Endometrial microvascular endothelial cells (primary cell): Measurements from ENCODE around the gene GAS2. TPM values are rescaled to one million over a fixed set of nuclear protein-coding genes. Genes with fewer than 3 reads are reported as not detected.

Experiments used
- in situ Hi-C: cut with HindIII; loops from 2 replicates; pipeline ENCODE4 v1.10.0; 2017; ENCODE audit warnings: low sequenced_read_pairs, low pct_unique_long_range_greater_than_20kb; ENCODE audit errors: inconsistent ontology term
- total RNA-seq: library from RNA; depleted of rRNA; stranded (reverse); fragments of >200 nt; gene quantifications from one replicate; pipeline ENCODE4 v1.2.3, GENCODE V29; 2015; ENCODE audit errors: inconsistent ontology term

GAS2 gene
- total RNA-seq, 1 donor from 2014 or later, result 3.6 TPM

DNA sequence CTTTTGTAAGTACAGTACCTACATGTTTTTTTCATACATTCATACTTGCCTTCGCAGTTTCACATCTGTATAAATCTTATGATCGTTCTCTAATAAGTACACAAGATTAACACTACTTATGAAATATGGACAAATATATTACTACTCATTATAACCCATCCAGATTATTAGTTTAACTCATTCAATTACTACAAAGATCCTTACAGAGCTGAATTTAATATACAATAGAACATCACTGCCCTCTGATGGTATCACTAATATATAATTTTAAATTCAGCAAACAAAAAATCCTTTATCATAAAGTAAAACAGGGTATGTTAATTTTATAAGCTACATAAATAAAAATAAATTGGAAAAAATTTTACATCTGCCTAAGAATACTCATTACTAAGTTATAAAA, 155.8 kb downstream of the GAS2 start:
- in situ Hi-C loops, result no loop called here

DNA sequence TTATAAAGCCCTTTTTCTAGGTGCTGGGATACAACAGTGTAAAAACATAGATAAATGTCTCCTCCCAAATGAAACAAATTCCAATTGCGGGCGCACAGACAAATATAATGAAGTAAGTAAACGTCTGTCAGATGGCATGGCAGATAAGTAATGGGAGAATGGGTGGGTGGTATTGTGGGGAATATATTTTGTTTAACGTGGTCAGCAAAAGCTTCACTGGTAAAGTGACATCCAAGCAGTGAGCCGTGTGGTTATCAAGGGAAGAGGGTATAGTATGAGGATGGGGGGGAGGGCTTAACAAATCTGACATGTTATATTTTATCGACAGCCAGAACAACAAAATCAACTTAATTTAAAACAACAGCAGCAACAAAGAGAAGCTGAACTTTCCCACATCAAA, 162.0 kb downstream of the GAS2 start:
- in situ Hi-C loops, result no loop called here

DNA sequence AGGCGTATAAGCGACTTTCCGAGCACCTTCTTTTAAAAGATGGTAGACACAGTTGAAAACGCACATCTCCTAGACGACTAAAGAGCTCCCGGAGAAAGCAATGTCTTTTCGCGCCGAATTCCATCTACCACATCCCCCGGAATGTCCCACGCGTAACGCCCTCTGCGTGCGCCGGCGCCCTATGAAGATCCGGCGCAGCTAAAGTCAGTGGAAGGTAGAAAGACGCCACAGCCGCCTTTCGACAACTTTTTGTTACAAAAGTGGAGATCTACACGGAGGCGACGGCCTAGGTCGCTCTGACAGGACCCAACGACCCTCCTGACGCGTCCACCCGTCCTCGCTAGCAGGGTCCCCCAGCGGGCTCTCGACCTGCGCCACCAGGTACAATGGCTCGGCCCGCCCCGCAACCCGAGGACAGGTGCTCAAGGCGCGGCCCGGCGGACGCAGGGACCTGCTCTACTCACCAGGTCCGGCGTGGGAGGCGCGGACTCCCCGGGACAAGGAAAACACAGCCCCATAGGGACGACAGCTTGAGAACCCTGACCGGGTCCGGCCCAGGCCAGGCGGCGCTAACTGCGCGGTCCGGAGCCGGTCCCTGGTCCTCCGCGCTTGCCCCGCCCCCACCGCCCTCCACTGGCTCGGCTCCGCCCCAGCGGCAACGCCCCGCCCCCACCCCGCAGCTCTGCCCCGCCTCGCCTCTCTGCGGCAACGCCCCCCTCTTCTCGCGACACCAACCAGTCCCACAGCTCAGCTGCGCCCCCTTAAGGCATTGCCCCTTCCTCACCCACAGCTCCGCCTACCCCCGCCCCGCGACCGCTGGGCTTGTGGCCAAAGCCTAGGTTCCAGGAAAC, 163.0 kb downstream of the GAS2 start, which contains the start of gene SVIP:
SVIP (minus strand) TSS at position 571 of the 851 bp plus-strand sequence; CDS start at position 518, 53 bp downstream.
- in situ Hi-C loops, result no loop called here

DNA sequence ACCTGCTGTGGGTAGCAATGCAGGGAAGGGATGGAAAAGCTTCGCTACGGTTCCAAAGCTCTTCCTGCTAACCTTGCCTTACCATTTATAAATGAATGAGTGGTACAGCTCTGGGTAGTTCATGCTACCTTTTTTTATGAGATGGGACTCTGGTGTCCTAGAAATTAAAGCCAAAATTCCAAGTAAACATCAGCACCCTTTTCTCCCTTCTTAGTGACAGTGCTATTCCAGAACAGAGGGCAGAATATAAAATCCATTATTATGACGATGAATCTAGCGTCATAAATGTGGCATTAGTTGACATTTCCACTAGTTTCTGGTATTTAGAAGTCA, 163.6 kb downstream of the GAS2 start:
- in situ Hi-C loops, result no loop called here

DNA sequence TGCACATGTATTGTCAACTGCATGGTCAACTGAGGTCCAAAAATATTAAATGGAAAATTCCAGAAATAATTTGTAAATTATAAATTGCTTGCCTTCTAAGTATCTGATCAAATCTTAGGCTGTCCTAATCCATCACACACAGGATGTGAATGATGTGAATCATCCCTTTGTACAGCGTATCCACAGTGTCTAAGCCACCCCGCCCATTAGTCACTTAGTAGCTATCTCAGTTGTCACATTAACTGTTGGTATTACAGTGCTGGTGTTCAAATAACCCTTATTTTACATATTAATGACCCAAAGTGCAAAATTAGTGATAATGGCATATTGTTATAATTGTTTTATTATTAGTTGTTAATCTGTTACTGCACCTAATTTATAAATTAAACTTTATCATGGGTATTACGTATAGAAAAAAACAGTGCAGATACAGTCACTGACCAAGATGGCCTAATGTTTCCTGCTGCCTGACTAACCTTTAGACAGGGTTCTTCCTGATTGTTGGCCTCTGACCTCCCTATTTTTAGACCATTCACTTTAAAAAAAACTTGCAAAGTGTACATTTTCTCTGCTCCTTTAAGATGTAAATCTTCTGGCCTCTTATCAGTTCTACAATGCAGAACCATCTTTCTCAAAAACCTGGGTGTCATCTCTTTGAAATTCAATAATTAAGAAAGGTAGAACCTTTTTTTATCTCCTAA, 166.1 kb downstream of the GAS2 start:
- in situ Hi-C loops, result no loop called here

DNA sequence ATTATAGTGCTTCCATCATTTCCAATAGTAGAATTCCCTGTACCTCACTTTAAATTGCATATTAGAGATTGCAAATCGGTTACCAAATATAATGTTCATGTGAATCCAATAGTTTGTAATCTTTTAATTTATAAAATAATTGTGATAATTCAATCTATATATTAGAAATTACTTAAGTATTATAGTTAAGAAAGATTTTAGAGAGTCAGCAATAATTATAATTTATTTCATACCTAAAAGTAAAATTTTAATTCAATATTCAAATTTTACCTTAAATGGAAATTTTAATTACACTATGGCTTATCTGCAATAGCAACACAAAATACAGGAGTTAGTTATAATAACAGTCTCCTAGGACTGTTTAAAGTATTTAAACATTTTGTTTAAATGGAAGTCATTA, 180.3 kb downstream of the GAS2 start:
- in situ Hi-C loops, result no loop called here

DNA sequence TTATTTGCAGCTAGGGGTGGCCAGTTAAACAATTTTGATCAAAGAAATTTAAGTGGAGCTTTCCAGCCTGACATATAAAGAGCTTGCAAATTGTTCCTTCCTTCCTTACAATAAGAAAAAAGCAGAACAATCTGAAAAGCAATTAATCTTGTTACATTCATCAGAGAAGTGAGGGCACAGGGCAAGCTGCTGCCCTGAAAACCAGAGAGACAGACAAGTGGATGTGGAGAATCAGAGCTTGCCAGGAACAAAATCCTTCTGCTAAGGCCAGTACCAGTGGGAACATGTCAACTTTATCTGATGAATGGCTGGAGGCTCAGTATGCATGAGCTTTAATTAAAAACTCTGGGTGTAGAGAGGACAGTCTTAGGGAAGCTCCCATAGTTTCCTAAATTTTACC, 185.1 kb downstream of the GAS2 start:
- in situ Hi-C loops, result no loop called here

DNA sequence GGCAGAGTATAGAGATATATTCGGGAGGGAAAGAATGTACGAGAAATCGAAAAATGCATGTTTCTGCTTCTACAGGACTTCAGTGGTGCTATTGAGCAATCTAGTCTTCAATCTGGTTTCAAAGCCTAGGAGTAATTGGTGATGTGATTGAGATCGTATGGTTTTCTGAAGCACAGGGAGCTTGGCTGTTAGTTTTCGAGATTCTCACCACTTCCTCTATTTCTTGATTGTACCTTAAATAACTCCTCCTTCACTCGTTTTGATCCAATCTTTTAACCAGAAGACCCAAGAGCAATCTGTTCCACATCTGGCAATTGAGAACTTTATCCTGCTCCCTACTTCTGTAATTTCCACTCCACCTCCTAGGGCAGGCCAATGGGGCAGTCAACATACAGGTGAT, 193.3 kb downstream of the GAS2 start:
- in situ Hi-C loops, result no loop called here

DNA sequence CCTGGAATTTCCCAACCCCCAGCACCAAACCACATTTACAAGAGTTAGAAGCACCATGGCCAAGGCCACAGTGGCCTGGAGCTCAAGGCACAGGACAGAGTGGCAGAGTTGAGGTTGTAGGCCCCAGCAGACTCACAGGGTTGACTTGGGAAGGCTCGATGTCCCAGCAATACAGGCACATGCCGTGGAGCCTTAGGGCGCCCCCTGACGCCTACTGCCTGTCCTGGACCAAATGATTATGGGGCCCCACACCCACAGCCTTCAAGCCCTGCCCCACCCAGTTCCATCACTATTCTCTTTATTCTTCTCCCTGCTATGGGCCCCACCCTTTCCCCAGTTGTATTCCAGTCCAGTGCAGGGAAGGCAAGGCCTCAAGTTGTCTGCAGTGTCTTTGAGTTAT, 193.8 kb downstream of the GAS2 start, which contains the start of gene CCDC179:
CCDC179 (minus strand) TSS at position 234 of the 400 bp plus-strand sequence; CDS start at position 181, 53 bp downstream.
- in situ Hi-C loops, result no loop called here

Other genes starting within 250 kb of the GAS2 start
- 14.3 TPM for gene FANCF, start 40.8 kb upstream of the GAS2 start, total RNA-seq
- 24.5 TPM for gene SVIP, start 163.2 kb downstream of the GAS2 start, total RNA-seq
- not detected for gene CCDC179, start 193.9 kb downstream of the GAS2 start, total RNA-seq